ENCODE results near the gene TENM3.

TENM3 gene

GRCh38 chr4:182818926-182819730 is 575.9 kb downstream of the TENM3 start:
- H3K4me3 ChIP-seq (ENCODE audit: low read depth in 1 of 2, low read length in 2 of 2) = no peak overlapping the region
- H3K36me3 ChIP-seq (ENCODE audit: control insufficient read depth in 1 of 2, insufficient read depth in 2 of 2, low read length in 2 of 2) = no peaks in the 10 kb centered on the region
- H3K27ac ChIP-seq (ENCODE audit: low read depth, low read length) = no peak overlapping the region
- H3K27me3 ChIP-seq (ENCODE audit: control insufficient read depth in 1 of 2, insufficient read depth in 2 of 2, low read length in 2 of 2) = no peaks in the 10 kb centered on the region
- no peak overlapping the region for H3K9ac ChIP-seq (ENCODE audit: low read depth in 1 of 2, low read length in 2 of 2)
- H3K9me3 ChIP-seq (ENCODE audit: control insufficient read depth in 1 of 2, low read length in 2 of 2) = no peaks in the 10 kb centered on the region
- no peaks in the 10 kb centered on the region for H3K4me1 ChIP-seq (ENCODE audit: control insufficient read depth in 1 of 2, insufficient read depth in 2 of 2, low read length in 2 of 2)

- Histone ChIP-seq H3K27me3 (ENCODE audit: control insufficient read depth in 1 of 2, insufficient read depth in 2 of 2, low read length in 2 of 2) (no peaks in the 10 kb centered on the region), H3K4me1 (ENCODE audit: control insufficient read depth in 1 of 2, insufficient read depth in 2 of 2, low read length in 2 of 2) (no peaks in the 10 kb centered on the region), H3K9ac (ENCODE audit: low read depth in 1 of 2, low read length in 2 of 2) (no peak overlapping the region), H3K9me3 (ENCODE audit: control insufficient read depth in 1 of 2, low read length in 2 of 2) (no peaks in the 10 kb centered on the region), H3K36me3 (ENCODE audit: control insufficient read depth in 1 of 2, insufficient read depth in 2 of 2, low read length in 2 of 2) (no peaks in the 10 kb centered on the region), H3K27ac (ENCODE audit: low read depth, low read length) (no peak overlapping the region), H3K4me3 (ENCODE audit: low read depth in 1 of 2, low read length in 2 of 2) (no peak overlapping the region)
These were observed 576.5 kb downstream of the TENM3 start for GRCh38 chr4:182819751-182820150.

GRCh38 chr4:182822554-182822953 is 579.4 kb downstream of the TENM3 start:
- H3K9me3 ChIP-seq (ENCODE audit: control insufficient read depth in 1 of 2, low read length in 2 of 2) = no peaks in the 10 kb centered on the region
- H3K27me3 ChIP-seq (ENCODE audit: control insufficient read depth in 1 of 2, insufficient read depth in 2 of 2, low read length in 2 of 2) = no peaks in the 10 kb centered on the region
- no peaks in the 10 kb centered on the region for H3K36me3 ChIP-seq (ENCODE audit: control insufficient read depth in 1 of 2, insufficient read depth in 2 of 2, low read length in 2 of 2)
- no peak overlapping the region for H3K4me3 ChIP-seq (ENCODE audit: low read depth in 1 of 2, low read length in 2 of 2)
- no peak overlapping the region for H3K27ac ChIP-seq (ENCODE audit: low read depth, low read length)
- H3K4me1 ChIP-seq (ENCODE audit: control insufficient read depth in 1 of 2, insufficient read depth in 2 of 2, low read length in 2 of 2) = no peaks in the 10 kb centered on the region
- no peak overlapping the region for H3K9ac ChIP-seq (ENCODE audit: low read depth in 1 of 2, low read length in 2 of 2)

- Histone ChIP-seq H3K9me3 (ENCODE audit: control insufficient read depth in 1 of 2, low read length in 2 of 2) (no peaks in the 10 kb centered on the region), H3K27ac (ENCODE audit: low read depth, low read length) (no peak overlapping the region), H3K9ac (ENCODE audit: low read depth in 1 of 2, low read length in 2 of 2) (no peak overlapping the region), H3K4me1 (ENCODE audit: control insufficient read depth in 1 of 2, insufficient read depth in 2 of 2, low read length in 2 of 2) (no peaks in the 10 kb centered on the region), H3K36me3 (ENCODE audit: control insufficient read depth in 1 of 2, insufficient read depth in 2 of 2, low read length in 2 of 2) (no peaks in the 10 kb centered on the region), H3K4me3 (ENCODE audit: low read depth in 1 of 2, low read length in 2 of 2) (no peak overlapping the region), H3K27me3 (ENCODE audit: control insufficient read depth in 1 of 2, insufficient read depth in 2 of 2, low read length in 2 of 2) (no peaks in the 10 kb centered on the region)
These were observed 580.4 kb downstream of the TENM3 start for GRCh38 chr4:182823576-182823975.

- Histone ChIP-seq H3K27ac (ENCODE audit: low read depth, low read length) (no peak overlapping the region), H3K36me3 (ENCODE audit: control insufficient read depth in 1 of 2, insufficient read depth in 2 of 2, low read length in 2 of 2) (no peaks in the 10 kb centered on the region), H3K4me3 (ENCODE audit: low read depth in 1 of 2, low read length in 2 of 2) (no peak overlapping the region), H3K9me3 (ENCODE audit: control insufficient read depth in 1 of 2, low read length in 2 of 2) (no peaks in the 10 kb centered on the region), H3K4me1 (ENCODE audit: control insufficient read depth in 1 of 2, insufficient read depth in 2 of 2, low read length in 2 of 2) (no peaks in the 10 kb centered on the region), H3K27me3 (ENCODE audit: control insufficient read depth in 1 of 2, insufficient read depth in 2 of 2, low read length in 2 of 2) (no peaks in the 10 kb centered on the region), H3K9ac (ENCODE audit: low read depth in 1 of 2, low read length in 2 of 2) (no peak overlapping the region)
These were observed 581.8 kb downstream of the TENM3 start for GRCh38 chr4:182825003-182825402.

- Histone ChIP-seq H3K9me3 (ENCODE audit: control insufficient read depth in 1 of 2, low read length in 2 of 2) (no peaks in the 10 kb centered on the region), H3K27ac (ENCODE audit: low read depth, low read length) (no peak overlapping the region), H3K9ac (ENCODE audit: low read depth in 1 of 2, low read length in 2 of 2) (no peak overlapping the region), H3K36me3 (ENCODE audit: control insufficient read depth in 1 of 2, insufficient read depth in 2 of 2, low read length in 2 of 2) (no peaks in the 10 kb centered on the region), H3K4me3 (ENCODE audit: low read depth in 1 of 2, low read length in 2 of 2) (no peak overlapping the region), H3K4me1 (ENCODE audit: control insufficient read depth in 1 of 2, insufficient read depth in 2 of 2, low read length in 2 of 2) (no peaks in the 10 kb centered on the region), H3K27me3 (ENCODE audit: control insufficient read depth in 1 of 2, insufficient read depth in 2 of 2, low read length in 2 of 2) (no peaks in the 10 kb centered on the region)
These were observed 582.6 kb downstream of the TENM3 start for GRCh38 chr4:182825786-182826185.

GRCh38 chr4:182826391-182826790 is 583.2 kb downstream of the TENM3 start:
- Histone ChIP-seq H3K9ac (ENCODE audit: low read depth in 1 of 2, low read length in 2 of 2) (no peak overlapping the region), H3K36me3 (ENCODE audit: control insufficient read depth in 1 of 2, insufficient read depth in 2 of 2, low read length in 2 of 2) (no peaks in the 10 kb centered on the region), H3K4me1 (ENCODE audit: control insufficient read depth in 1 of 2, insufficient read depth in 2 of 2, low read length in 2 of 2) (no peaks in the 10 kb centered on the region), H3K27ac (ENCODE audit: low read depth, low read length) (no peak overlapping the region), H3K4me3 (ENCODE audit: low read depth in 1 of 2, low read length in 2 of 2) (no peak overlapping the region), H3K9me3 (ENCODE audit: control insufficient read depth in 1 of 2, low read length in 2 of 2) (no peaks in the 10 kb centered on the region), H3K27me3 (ENCODE audit: control insufficient read depth in 1 of 2, insufficient read depth in 2 of 2, low read length in 2 of 2) (no peaks in the 10 kb centered on the region)

- no peak overlapping the region for H3K27ac ChIP-seq (ENCODE audit: low read depth, low read length)
- no peak overlapping the region for H3K4me3 ChIP-seq (ENCODE audit: low read depth in 1 of 2, low read length in 2 of 2)
- H3K9ac ChIP-seq (ENCODE audit: low read depth in 1 of 2, low read length in 2 of 2) = no peak overlapping the region
- H3K9me3 ChIP-seq (ENCODE audit: control insufficient read depth in 1 of 2, low read length in 2 of 2) = no peaks in the 10 kb centered on the region
- no peaks in the 10 kb centered on the region for H3K27me3 ChIP-seq (ENCODE audit: control insufficient read depth in 1 of 2, insufficient read depth in 2 of 2, low read length in 2 of 2)
- H3K4me1 ChIP-seq (ENCODE audit: control insufficient read depth in 1 of 2, insufficient read depth in 2 of 2, low read length in 2 of 2) = no peaks in the 10 kb centered on the region
- no peaks in the 10 kb centered on the region for H3K36me3 ChIP-seq (ENCODE audit: control insufficient read depth in 1 of 2, insufficient read depth in 2 of 2, low read length in 2 of 2)
These were observed 584.0 kb downstream of the TENM3 start for GRCh38 chr4:182827166-182827565.

GRCh38 chr4:182827954-182828353 is 584.8 kb downstream of the TENM3 start:
- H3K27me3 ChIP-seq (ENCODE audit: control insufficient read depth in 1 of 2, insufficient read depth in 2 of 2, low read length in 2 of 2) = no peaks in the 10 kb centered on the region
- no peak overlapping the region for H3K27ac ChIP-seq (ENCODE audit: low read depth, low read length)
- H3K9ac ChIP-seq (ENCODE audit: low read depth in 1 of 2, low read length in 2 of 2) = no peak overlapping the region
- H3K36me3 ChIP-seq (ENCODE audit: control insufficient read depth in 1 of 2, insufficient read depth in 2 of 2, low read length in 2 of 2) = no peaks in the 10 kb centered on the region
- H3K9me3 ChIP-seq (ENCODE audit: control insufficient read depth in 1 of 2, low read length in 2 of 2) = peaks cover 0 to 3% of the 10 kb centered on the region in 2 donors
- H3K4me3 ChIP-seq (ENCODE audit: low read depth in 1 of 2, low read length in 2 of 2) = no peak overlapping the region
- H3K4me1 ChIP-seq (ENCODE audit: control insufficient read depth in 1 of 2, insufficient read depth in 2 of 2, low read length in 2 of 2) = no peaks in the 10 kb centered on the region

GRCh38 chr4:182828360-182829025 is 585.3 kb downstream of the TENM3 start:
- no peaks in the 10 kb centered on the region for H3K4me1 ChIP-seq (ENCODE audit: control insufficient read depth in 1 of 2, insufficient read depth in 2 of 2, low read length in 2 of 2)
- no peaks in the 10 kb centered on the region for H3K27me3 ChIP-seq (ENCODE audit: control insufficient read depth in 1 of 2, insufficient read depth in 2 of 2, low read length in 2 of 2)
- no peak overlapping the region for H3K27ac ChIP-seq (ENCODE audit: low read depth, low read length)
- peaks cover 0 to 3% of the 10 kb centered on the region in 2 donors for H3K9me3 ChIP-seq (ENCODE audit: control insufficient read depth in 1 of 2, low read length in 2 of 2)
- no peak overlapping the region for H3K4me3 ChIP-seq (ENCODE audit: low read depth in 1 of 2, low read length in 2 of 2)
- no peaks in the 10 kb centered on the region for H3K36me3 ChIP-seq (ENCODE audit: control insufficient read depth in 1 of 2, insufficient read depth in 2 of 2, low read length in 2 of 2)
- no peak overlapping the region for H3K9ac ChIP-seq (ENCODE audit: low read depth in 1 of 2, low read length in 2 of 2)
